ENCODE results near the gene SCOC.
A peak's percentile ranks its signal among the peaks of the same experiment; 100 is the strongest.

The SCOC gene

DNA sequence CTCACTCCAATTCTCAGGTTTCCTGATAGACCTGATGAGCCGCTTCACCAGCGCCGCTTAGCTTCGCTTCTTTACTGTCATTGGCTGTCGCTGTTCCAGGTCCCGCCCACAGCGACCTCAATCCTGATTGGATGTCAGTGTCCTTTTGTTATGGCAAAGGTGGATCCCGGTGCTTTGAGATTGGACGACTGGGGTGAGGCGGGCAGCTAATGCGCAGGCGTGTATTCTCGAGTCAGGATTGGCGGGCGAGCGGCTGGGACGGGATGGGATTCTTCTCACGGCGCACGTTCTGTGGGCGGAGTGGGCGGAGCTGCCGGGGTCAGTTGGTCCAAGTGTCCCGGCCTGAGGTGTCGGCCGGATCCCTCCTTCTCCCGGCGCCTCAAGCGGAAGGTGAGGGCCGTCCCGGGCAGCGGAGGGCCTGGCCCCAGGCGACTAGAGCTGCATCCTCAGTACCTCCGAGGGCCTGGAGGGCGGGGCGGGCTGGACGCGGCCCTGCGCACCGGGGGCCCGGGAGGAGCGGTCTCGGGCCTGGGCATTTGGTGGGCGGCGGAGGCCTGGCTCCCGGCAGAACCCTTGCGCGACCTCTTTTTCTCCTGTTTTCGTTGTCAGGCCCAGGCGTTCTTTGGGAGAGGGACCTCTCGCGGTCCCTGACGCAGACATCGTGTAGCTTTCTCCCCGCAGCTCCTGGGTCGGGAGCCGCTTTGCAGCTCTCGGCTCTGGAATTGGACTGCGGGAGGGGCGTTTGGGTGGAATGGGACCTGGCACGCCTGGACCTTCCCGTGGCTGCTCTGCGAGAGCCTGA is at the start of gene SCOC:
SCOC (plus strand) TSS at position 319 of the 802 bp plus-strand sequence. CDS start 5,525 bp downstream, outside the sequence.
- DNase-seq = peak; percentile 98

GRCh38 chr4:140326395-140326993 is 47.0 kb upstream of the SCOC start:
- DNase-seq = peak; percentile 6

DNA sequence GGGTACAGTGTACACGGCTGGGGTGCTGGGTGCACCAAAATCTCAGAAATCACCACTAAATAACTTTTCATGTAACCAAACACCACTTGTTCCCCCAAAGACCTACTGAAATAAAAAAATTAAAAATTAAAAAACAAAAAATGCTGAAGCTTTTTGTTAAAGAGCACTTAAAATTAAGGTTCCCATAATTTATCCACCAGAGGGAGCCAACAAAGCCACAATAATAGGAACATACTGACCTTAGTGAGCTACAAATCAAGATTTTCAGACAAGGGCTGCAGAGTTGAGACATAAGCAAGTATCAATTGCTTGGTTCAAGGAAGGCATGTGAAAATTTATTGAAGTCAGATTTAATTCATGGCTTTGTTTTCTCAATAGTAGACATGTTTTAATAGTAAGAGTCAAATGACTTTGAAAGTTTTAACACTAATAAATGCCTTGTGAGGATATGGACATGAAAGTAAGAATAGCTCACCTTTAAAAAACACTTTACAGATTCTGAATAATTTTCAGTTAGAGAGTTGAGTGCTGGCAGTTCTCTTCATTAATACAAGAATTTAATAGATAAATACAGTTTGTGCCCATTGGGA is 43.0 kb upstream of the SCOC start:
- no peak for DNase-seq

GRCh38 chr4:140331245-140331644 is 42.2 kb upstream of the SCOC start:
- no peak for DNase-seq

DNA sequence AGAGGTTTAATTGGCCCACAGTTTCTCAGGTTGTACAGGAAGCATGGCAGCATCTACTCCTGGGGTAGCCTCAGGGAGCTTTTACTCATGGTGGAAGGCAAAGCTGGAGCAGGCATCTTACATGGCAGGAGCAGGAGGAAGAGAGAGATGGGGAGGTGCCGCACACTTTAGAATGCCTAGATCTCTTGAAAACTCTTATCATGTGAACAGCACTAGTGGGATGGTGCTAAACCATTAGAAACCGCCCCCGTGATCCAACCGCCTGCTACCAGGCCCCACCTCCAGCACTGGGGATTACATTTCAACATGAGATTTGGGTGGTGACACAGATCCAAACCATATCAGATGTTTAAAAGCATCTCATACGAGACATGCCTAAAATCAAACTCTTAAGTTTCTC is 41.6 kb upstream of the SCOC start:
- DNase-seq = no peak

- no peak for DNase-seq
These were observed 40.7 kb upstream of the SCOC start for GRCh38 chr4:140332734-140333133.

GRCh38 chr4:140333523-140333922 is 39.9 kb upstream of the SCOC start:
- DNase-seq = no peak

GRCh38 chr4:140335076-140335475 is 38.4 kb upstream of the SCOC start:
- DNase-seq = peak; percentile 20

GRCh38 chr4:140336730-140337129 is 36.7 kb upstream of the SCOC start:
- DNase-seq = no peak

DNA sequence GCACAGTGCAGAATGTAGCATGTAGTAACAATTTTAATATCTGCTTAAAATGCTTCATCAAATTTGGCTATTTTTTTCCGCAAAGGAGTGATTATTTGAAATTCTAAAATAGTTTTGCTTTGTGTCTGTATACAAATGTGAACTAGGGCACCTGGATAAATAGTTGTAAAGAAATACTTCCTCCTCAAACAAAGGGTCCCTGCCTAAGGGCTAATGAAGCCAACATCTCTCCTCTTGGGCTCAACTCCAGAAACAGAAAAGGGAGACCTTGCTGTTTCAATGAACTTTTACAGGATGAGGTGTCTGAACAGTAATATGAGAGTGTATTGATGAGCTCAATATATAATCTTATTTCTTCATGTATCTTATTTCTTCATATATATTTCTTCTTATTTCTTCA is 30.8 kb upstream of the SCOC start:
- DNase-seq = no peak

- no peak for DNase-seq
These were observed 30.1 kb upstream of the SCOC start for GRCh38 chr4:140343303-140343702.

DNA sequence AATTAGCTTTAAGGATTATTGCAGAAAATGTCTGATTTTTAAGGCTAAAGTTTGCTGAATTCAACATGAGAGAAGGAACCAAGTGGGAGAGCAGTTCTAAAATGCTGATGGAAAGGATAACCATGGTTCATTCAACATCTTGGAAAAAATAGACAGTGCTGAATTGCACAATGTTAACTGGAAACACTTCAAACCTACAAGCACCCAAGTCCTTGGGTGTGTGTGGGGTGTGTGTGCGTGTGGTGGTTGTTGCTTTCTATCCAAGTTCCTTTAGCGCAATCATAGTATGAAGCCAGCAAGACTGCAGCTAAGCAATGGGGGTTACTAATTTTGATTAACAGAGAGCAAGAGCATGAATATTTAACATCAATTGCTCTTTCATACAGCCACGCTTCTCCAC is 29.3 kb upstream of the SCOC start:
- no peak for DNase-seq

GRCh38 chr4:140344621-140345020 is 28.8 kb upstream of the SCOC start:
- DNase-seq = no peak

DNA sequence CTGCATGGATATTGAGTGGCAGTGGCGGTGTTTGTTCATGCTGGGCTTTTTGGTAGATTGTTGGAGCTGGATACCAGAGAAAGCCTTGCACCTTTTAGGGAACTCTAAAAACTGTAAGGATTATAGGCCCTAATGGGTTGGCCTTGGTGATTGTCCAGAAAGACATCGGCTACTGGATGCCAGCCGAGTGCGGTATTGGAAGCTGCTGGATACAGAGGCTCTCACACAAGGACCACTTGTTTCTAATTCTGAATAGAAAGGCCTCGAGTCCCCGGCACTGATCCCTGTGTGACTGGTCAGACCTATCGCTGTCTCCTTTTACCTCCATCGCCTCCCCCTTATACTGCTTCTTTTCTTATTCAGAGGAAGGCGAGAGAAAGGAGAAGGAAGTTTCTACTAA is 27.3 kb upstream of the SCOC start:
- DNase-seq = no peak

GRCh38 chr4:140349816-140350215 is 23.6 kb upstream of the SCOC start:
- no peak for DNase-seq

DNA sequence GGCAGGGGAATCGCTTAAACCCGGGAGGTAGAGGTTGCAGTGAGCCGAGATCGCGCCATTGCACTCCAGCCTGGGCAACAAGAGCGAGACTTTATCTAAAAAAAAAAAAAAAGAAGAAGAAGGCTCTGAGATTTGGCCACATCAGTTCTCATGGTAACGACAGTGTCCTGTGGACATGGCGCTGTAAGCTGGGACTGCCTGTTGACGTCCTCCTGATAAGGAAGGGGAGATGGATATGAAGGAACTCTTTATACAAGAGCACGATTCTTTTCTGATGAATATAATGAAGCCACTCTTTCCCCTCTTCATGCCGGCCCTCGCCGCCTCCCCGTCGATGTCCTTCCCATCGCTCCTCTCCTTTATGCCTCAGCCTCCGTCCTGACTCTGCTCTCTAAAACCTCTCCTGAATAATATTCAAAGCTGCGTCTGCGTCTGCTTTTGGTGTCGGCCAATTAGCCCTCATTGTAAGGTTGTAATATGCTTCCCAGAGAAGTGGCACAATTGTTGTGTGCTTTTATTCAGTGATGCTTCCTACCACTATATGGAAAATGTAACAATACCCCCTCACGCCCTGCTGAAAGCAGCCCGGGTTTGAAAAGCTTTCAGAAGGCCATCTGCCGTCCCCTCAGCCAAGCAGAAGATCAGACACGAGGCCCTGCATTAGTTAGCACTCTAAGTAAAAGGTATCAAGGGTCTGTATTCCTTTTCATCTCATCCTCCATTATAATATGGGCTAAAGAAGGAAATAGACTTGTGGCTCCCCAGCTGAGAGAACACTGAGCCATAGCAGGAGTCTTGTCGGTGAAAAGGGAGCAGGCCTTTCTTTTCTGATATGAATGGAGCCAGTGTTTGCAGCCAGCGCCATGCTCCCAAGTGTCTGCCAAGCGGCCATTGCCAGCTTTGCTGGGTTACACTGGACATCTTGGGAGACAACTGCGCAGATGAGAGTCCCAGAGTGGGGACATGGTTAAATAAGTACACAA is 22.1 kb upstream of the SCOC start:
- no peak for DNase-seq

DNA sequence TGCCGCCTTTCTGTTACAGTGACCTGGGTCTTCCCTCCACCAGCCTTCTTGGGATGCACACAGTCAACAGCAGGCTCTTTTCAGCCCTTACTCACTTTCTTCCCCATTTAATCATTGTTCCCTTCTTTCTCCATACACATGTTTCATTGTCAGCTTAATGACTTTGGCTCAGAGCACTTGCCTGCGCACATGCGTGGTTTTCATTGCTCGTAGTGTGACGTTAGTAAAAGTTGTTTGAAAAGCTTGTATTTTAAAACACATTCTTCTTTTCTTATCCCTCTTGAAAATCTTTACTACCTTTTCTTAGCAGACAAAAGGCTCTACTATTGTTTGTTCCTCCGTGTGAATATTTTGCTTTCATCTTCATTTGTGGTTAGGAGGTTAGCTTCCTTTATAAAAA is 19.7 kb upstream of the SCOC start:
- DNase-seq = no peak

DNA sequence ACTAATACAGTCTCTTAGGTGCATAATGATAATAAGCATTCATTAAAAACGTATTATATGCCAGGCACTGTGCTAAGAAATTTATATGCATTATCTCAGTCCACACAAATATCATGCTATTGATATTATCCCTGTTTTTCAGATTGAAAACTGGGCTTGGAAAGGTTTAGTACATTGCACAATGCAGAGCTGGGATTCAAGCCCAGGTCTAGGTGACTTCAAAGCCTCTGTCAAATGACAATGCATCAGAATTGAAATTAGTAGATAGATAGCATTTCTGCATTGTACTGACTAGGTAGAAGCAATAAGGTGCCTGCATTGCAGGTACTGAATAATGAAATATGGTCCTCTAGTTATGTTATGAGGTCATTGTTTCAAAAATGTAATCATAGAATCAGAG is 18.2 kb upstream of the SCOC start:
- no peak for DNase-seq

- DNase-seq = no peak
These were observed 15.6 kb upstream of the SCOC start for GRCh38 chr4:140357868-140358267.

DNA sequence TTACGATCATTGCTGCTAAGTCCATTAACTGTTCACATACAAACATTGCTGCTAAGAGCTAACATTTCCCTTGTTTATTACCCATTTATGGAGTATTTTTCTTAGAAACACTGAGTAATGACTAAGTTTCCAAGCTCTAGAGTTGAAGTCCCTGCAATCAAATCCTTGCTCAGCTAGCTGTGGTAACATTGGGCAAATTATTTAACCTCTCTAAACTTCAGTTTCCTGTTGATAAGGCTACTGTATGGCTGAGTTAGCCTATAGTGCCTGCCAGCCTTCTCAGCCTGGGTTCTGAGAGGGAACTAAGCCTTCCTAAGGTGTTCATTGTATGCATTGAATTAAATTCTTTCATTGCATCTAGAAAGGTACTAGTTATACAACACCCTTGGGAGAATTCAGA is 15.2 kb upstream of the SCOC start:
- DNase-seq = no peak

GRCh38 chr4:140359562-140360427 is 13.7 kb upstream of the SCOC start:
- peak; percentile 83 for DNase-seq

DNA sequence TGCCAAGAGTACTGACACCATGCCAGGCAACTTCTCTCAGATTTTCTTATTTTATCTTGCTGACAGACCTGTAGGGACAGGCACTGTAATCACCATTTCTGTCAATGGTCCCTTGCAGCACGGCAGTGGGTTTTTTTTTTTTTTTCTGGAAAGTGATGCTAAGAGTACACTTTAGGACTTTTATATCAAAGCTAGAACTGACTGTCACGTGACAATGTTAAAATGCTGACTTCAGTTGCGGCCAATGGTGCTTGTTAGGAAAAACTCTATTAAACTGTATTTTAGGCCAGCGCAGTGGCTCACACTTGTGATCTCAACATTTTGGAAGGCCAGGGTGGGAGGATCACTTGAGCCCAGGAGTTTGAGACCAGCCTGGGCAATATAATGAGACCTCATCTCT is 12.3 kb upstream of the SCOC start:
- no peak for DNase-seq

All from NCI-H2029 (cell line).